A172 (cell line): Measurements from ENCODE around the gene CLBA1. TPM values are rescaled to one million over a fixed set of nuclear protein-coding genes. Genes with fewer than 3 reads are reported as not detected.

Source experiments
- DNase-seq: peaks from one replicate; pipeline ENCODE4 v3.0.0-alpha.2; 2015; ENCODE audit warnings: low spot score
- total RNA-seq: library from RNA; depleted of rRNA; stranded (reverse); fragments of >200 nt; shearing (Covaris generic); gene quantifications from 2 replicates; pipeline ENCODE4 v1.2.3, GENCODE V29; 2014

Gene CLBA1
- total RNA-seq, 1 experiment from 2014 or later, result 9.9 TPM

- peak; percentile 36 for DNase-seq
These were observed 16.8 kb upstream of the CLBA1 start for GRCh38 chr14:104968541-104969401.

DNA sequence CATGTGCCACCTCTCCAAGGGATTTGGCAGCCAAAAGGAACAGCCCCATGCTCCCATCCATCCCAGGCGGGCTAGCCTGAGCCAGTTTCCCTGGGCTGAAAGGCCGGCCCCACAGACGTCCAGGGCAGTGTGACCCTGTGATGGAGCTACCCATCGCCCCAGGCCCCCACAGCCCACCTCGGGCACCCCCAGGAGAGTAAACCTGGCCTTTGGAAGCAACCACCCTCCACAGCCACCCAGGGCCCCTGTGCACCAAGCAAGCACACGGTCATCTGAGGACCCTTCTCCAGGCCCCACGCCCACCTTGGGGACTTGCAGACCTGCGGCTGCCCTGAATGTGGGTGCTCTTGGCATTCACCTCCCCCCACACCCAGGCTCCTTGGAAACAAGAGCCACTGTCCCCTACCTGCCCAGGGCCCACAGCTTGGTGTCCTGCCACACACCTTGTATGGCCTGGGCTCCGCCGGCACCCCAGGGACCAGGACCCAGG lies 15.8 kb upstream of the CLBA1 start:
- DNase-seq, result no peak

GRCh38 chr14:104970231-104971068 lies 15.1 kb upstream of the CLBA1 start:
- peak; percentile 93 for DNase-seq

DNA sequence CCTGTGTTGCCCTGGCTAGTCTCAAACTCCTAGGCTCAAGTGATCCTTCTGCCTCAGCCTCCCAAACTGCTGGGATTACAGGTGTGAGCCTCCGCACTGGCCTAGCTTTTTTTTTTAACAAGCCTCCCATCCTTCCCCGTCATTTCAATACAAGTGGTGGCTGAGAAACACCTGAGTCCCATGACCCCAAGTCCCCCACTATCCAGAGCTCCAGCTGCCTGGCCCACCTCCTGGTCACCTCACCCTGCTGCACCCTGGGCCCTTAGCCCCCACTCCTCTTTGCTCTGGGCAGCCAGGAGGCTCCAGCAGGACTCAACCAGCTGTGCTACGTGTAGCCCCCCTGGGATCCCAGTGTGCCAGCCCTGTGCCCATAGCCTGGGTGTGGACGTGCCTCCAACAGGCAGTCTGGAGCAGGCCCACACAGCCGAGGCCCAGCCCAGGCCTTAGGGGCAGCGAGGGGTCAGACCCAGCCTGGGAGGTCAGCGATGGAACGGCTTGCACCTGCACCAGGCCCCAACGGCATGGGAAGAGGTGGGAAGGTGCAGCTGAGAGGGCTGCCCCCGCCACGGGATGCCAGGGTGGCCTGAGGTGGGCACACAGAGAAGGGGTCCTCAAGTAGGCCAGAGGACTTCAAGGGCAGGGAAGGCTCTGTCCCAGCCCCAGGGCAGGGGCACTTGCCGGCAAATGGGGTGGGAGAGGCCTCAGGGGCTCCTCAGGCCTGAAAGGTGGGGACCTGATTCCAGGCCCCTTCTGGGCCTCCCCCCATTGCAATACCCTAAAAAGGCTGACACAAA lies 13.9 kb upstream of the CLBA1 start:
- DNase-seq, result no peak

- DNase-seq, result peak; percentile 83
These were observed 13.1 kb upstream of the CLBA1 start for GRCh38 chr14:104972301-104973134.

DNA sequence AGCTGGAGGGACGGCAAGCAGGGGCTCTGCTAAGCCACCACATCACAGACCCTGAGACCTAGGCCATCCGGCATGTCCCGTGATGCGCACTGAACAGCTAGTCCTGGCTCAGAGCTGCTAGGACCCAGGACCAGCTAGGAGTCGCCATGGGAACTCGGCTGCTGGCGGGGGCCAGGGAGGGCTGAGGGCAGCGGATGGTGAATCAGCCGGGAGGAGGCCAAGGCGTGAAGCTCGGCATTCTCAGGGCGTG lies 12.5 kb upstream of the CLBA1 start:
- no peak for DNase-seq

DNA sequence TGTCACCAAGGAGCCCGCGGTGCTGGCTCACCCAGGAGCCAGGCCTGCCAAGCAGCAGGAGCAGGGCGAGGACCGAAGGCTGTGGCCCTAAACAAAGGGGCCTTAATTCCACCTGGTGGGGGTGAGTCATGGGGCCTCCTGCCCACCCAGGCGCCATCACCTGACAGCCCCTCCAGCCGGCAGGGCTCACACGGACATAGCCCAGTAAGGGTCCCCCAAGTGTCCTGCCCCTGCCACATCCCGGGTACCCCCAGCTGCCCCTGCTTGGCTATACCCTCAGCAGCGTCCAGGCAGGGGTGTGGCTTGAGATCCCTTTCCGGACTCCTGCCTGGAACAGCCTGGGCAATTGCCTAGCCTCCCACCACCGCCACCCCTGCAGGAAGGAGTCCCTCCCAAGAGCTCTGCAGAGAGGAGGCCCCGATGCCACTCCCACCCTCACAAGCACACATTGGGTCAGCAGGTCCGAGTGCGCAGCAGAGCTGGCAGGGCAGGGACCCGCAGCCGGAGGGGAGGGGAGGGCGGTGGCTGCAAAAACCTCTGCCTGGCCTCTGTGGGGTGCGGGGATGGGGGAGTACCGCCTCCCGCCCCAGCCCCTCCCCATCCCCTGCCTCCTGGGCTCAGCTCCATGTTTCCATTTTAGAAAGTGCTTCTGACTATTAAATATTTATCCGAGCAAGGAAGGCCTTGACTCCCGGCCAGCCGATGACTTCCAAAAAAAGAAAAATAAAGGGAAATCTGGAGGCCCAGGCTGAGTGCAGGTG lies 12.0 kb upstream of the CLBA1 start:
- peak; percentile 95 for DNase-seq

- DNase-seq, result peak; percentile 51
These were observed 11.4 kb upstream of the CLBA1 start for GRCh38 chr14:104974146-104974541.

DNA sequence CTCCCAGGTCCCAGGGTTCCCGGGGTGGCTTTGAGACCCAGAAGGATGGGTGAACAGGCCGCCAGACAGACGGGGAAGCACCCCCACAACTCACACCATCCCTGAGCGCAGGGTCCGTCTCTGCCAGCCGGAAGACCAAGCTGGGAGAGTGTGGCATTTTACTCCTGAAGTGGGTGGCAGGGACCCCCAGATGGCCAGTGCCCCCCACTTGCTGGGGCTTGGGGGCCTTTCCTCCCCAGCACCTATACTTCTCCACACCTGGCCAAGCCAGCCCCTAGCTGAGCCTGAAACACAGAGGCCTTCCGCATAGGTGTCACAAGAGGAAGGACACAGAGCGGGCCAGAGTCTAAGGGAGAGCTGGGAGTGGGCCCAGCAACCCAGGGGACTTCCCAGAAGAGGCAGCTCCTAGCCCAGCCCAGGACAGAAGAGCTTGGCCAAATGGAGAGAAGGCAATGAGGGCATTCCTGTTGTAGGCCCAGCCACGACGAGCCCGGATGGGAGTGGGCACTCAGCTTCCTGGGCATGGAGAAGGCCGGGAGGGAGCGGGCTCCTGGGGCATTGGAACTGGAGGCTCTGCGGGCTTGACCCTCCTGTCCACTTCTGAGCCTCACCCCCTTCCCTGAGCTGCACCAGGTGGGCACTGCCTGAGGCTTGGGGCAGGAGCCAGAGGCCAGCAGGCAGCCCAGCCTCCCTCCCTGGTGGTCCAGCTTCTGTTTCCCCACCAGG lies 10.8 kb upstream of the CLBA1 start:
- DNase-seq, result no peak

DNA sequence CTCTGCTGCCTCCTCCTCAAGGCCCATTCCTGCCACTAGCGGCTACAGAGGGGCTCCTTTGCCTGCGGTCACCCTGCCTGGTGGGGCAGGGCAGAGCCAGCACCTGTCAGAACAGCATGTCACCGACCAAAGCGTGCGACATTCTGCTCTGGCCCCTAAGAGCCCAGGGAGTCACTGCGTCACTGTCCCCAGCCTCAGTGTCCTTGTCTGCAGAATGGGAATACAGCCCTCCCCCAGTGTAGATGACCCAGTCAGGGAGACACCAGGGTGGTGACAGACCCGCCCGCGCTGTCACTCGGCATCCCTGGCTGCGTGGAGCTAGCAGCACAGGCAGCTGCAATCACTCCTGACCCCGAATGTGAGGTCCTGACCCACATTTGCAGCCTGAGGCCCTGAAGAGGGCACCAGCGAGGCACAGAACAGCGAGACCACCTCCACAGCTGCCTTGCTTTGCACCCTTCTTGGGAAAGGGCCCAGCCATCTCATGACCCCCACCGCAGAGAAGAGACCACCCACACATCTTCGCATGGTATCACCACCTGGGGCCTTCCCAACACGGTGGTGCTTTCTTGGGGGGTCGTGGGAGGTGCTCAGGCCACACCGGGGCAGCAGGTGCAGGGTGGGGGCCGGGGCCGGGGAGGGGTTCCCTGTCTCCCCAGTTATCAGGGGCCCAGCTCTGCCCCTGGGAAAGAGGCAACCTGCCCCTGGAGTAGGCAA lies 9.9 kb upstream of the CLBA1 start:
- DNase-seq, result no peak

DNA sequence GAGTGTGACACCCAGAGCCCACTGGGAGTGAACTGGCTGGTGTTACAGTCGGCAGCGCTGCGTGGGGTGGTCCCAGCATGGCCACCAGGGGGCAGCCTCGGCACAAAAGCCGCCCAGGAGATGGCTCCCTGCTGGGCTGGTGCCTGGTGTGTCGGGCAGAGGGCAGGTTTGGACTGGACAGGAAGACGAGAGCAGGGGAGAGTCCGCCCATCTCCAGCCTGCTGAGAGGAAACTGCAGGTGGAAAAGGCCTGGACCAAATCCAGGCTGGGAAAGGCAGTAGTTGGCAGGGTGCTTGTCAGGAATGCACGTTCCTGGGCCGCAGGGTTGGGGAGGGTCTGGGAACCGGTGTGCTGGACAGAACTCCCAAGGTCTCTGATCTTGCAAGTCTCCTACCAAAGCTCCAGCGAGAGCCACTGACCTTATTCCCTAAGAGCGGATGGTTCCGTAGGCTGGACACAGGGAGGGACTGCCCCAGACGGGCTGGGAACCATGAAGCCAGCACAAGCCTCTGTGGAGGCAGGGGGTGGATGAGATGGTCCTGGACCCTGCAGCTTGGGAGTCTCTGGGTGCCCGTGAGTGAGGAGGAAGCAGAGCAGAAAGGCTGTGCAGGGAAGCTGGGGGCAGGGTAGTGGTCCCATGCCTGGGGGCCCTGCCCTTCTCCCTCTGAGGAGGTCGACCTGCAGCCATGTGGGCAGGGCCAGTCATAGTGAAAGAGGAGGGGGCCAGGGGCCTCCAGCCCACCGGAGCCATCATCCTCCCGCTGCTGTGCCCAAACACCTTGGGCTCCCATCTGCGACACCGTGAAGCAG lies 9.2 kb upstream of the CLBA1 start:
- DNase-seq, result peak; percentile 80

DNA sequence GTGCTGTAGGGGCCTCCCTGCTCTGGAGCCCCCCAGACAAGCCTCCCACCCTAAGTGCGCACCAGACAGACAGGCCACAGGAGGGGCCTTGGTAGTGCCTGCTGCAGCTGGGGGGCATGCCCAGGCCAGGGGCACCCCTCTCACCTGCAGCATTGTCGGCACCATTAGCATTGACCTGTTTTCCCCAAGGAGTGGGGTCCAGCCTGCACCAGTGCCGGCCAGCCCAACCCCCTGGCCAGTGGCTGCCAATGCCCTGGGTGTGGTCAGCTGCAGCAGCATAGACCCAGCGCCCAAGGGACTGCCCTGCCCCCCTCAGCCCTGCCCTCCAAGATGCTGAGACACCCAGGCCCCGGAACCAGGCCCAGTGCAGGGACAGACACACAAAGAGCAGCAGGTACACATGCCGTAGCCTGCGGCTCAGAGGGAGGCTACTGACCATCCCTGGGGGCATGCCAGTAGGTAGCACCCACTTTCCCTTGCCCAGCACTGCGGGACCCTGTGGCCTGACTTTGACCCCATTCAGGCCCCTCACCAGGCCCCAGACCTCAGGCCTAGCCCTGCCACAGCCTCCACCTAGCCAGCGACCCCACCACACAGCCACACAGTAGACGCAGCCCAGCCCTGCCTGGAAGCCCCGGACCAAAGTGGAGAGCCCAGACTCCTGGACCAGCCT lies 8.4 kb upstream of the CLBA1 start:
- peak; percentile 73 for DNase-seq

DNA sequence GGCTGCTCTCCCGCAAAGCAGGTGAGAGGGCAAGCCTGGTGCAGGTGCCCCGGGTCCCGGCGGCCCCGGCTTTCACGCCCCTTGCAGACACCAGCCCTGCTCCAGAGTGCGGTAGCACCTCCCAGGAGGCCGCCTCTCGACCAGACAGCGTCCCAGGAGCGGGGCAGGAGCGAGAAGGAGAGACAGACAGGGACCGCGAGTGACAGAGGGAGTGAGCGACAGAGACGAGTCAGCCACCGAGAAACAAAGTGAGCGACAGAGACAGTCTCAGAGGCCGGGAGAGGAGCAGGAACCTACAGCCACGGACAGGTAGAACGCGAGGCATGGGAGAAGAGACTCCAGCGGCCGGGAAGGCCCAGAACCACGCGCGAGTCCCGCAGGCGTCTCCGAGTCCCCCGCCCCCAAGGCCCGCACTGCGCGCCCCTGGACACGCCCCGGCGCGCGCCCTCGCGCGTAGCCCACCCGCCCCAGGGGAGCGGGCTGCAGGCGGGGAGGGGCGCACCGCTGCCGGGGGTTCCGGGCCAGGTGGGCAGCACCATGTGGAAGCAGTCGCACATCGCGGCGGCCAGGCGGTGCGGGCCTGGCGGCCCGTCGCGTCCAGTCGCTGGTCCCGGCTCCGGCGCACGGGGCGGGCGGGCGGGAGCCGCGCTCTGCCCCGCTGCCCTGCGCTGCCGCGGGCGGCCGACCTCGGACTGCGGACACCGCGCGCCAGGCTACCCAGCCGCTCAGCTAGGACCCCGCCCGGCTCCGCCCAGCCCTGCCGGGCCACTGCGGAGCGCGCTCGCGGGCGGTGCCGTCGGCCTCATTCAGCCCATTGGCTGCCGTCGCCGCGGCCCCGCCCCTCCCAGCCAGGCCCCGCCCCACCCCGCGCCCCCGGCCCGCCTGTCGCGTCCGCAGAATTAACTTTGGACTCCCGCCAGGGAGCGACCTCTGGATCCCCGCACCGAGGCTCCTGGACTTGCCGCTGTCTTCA lies 7.6 kb upstream of the CLBA1 start, which contains the start of gene AHNAK2:
Gene AHNAK2, minus strand, starts transcription at position 694 of the 973 bp plus-strand sequence. Its CDS starts 137 bp downstream, at position 557.
- DNase-seq, result peak; percentile 45

- no peak for DNase-seq
These were observed 6.6 kb upstream of the CLBA1 start for GRCh38 chr14:104978746-104979691.
